ENCODE measurements around the gene CTTNBP2NL. TPM values are rescaled to one million over a fixed set of nuclear protein-coding genes. Genes with fewer than 3 reads are reported as not detected.
A peak's percentile ranks its signal among the peaks of the same experiment; 100 is the strongest.

The CTTNBP2NL gene
- total RNA-seq, 1 donor: 32.2 TPM

DNA sequence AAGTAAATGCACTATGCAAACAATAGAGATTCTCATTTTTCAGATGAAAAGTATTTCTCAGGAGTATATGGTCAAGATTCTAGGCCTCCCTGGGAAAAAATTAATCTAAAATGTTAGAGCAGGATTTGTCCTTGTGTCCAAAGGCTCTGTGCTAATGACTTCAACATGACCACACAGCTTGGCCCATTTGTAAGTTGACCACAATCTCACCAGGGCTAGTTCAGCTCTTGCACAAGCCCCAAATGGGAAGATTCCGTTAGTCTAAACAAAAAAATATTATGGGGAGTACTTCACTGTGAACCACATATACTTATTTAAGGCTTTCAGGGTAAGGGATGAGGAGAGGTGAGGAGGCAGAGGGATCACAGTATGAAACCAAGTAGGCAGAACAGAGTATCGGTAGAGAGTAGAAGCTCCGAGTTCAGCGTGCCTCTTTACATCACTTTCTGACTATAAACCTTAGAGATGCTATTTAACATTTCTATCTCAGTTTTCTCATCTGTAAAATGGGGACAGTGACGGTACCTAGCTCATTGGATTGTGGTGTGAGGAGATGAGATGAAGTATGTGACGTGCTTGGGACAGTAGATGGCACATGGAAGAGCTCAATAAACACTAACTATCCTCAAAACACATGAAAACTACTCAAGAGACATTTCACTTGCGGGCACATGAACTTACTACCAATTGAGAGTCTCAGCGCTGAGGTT, 37.8 kb upstream of the CTTNBP2NL start:
- no peak overlapping the region for H3K4me3 ChIP-seq (ENCODE audit: insufficient read depth, low read length)
- no peak overlapping the region for H3K27ac ChIP-seq (ENCODE audit: low read depth, low read length)
- TF ChIP-seq, protein P1, sequence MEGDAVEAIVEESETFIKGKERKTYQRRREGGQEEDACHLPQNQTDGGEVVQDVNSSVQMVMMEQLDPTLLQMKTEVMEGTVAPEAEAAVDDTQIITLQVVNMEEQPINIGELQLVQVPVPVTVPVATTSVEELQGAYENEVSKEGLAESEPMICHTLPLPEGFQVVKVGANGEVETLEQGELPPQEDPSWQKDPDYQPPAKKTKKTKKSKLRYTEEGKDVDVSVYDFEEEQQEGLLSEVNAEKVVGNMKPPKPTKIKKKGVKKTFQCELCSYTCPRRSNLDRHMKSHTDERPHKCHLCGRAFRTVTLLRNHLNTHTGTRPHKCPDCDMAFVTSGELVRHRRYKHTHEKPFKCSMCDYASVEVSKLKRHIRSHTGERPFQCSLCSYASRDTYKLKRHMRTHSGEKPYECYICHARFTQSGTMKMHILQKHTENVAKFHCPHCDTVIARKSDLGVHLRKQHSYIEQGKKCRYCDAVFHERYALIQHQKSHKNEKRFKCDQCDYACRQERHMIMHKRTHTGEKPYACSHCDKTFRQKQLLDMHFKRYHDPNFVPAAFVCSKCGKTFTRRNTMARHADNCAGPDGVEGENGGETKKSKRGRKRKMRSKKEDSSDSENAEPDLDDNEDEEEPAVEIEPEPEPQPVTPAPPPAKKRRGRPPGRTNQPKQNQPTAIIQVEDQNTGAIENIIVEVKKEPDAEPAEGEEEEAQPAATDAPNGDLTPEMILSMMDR (IDR thresholded peaks at IDR 0.05; ENCODE audit: extremely low read depth, low read depth, low read length): no peak
- no peaks in the 10 kb centered on the region for H3K9me3 ChIP-seq (ENCODE audit: low read depth, low read length)
- H3K4me1 ChIP-seq (ENCODE audit: insufficient read depth, low read length): peaks cover 20% of the 10 kb centered on the region
- no peak overlapping the region for H2AFZ ChIP-seq (ENCODE audit: low read length)
- no peaks in the 10 kb centered on the region for H3K36me3 ChIP-seq (ENCODE audit: insufficient read depth, low read length)
- DNase-seq (ENCODE audit: insufficient read length, low spot score, missing footprints): no peak
- H3K79me2 ChIP-seq (ENCODE audit: insufficient read depth, low read length): no peaks in the 10 kb centered on the region
- no peak overlapping the region for H3K4me2 ChIP-seq (ENCODE audit: insufficient read depth, low read length)
- peaks cover 25% of the 10 kb centered on the region for H3K27me3 ChIP-seq (ENCODE audit: insufficient read depth, low read length)
- no peaks in the 10 kb centered on the region for H4K20me1 ChIP-seq (ENCODE audit: insufficient read depth, low read length)

DNA sequence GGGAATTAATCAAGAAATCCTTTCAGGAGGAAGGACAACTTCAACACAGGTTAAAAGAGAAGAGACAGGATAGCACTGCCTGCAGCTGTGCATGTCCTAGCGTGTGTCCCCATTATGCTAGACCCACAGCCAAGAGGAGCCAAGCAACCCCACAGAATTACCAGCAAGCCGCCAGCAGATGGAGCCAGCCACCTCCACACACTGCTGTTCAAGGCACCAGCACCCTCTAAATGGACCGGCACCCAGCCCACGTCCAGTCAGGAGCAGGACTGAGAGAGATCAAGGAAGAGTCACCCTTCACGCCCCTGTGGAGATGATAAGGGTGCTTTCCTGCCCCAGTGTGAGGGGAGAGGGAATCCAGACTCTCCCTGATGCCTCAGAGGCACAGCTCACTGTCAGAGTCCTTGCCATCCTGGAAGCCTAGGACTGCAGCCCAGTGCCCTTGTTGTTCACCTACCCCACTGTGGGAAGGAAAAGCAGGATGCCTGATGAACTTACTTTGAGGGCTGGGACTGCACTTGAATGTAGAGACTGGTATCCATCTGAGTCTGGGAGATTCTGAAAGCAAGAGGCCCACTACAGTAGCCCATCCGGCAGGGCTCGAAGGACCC, 37.1 kb upstream of the CTTNBP2NL start:
- Histone ChIP-seq H3K36me3 (ENCODE audit: insufficient read depth, low read length) (no peaks in the 10 kb centered on the region), H4K20me1 (ENCODE audit: insufficient read depth, low read length) (no peaks in the 10 kb centered on the region), H3K9me3 (ENCODE audit: low read depth, low read length) (no peaks in the 10 kb centered on the region), H3K27me3 (ENCODE audit: insufficient read depth, low read length) (peaks cover 25% of the 10 kb centered on the region), H2AFZ (ENCODE audit: low read length) (peak overlapping the region; percentile 70), H3K4me1 (ENCODE audit: insufficient read depth, low read length) (peaks cover 20% of the 10 kb centered on the region), H3K79me2 (ENCODE audit: insufficient read depth, low read length) (no peaks in the 10 kb centered on the region), H3K4me3 (ENCODE audit: insufficient read depth, low read length) (no peak overlapping the region), H3K27ac (ENCODE audit: low read depth, low read length) (no peak overlapping the region), H3K4me2 (ENCODE audit: insufficient read depth, low read length) (peak overlapping the region; percentile 32)
- peak; percentile 51 for DNase-seq (ENCODE audit: insufficient read length, low spot score, missing footprints)
- TF ChIP-seq, protein P1 (IDR thresholded peaks at IDR 0.05; ENCODE audit: extremely low read depth, low read depth, low read length): peak; percentile 91

DNA sequence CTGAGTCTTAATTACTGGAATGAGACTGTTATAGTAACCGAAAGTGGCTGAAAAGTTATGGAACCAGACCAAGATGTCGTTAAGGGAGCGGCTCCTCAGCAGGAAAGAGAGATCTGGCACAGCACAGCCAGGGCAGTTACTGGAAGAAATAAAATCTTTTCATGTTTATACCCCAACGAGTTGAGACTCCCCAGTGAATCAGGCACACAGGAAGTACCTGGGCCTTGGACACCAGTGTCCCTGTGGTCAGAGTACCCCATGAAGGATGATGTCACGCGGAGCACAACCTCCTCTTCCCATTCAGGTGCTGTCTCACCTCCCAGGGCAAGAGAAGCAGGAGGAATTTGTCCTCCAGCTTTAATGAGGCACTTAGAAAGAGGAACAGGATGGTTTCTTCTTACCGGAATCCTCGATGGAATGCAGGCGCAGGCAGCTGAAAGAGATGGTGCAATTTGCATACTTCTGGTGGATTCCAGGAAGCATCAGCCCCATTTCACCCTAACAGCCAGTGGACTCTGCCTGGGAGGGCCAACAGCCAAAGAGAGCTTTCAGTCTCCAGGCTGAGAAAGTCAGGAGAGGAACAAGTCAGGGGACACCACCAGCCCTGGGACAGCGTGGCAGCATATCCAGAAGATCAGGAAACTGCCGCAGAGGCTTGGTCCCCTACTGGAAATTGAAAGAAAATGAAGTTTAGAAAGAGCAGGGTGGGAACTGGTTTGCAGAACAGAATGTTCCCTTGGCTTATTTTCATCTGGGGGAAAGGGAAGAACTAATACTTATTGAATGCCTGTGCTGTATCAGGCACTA, 35.9 kb upstream of the CTTNBP2NL start:
- peak overlapping the region; percentile 49 for H3K27ac ChIP-seq (ENCODE audit: low read depth, low read length)
- H3K4me2 ChIP-seq (ENCODE audit: insufficient read depth, low read length): peak overlapping the region; percentile 73
- no peaks in the 10 kb centered on the region for H3K9me3 ChIP-seq (ENCODE audit: low read depth, low read length)
- TF ChIP-seq, protein P1 (IDR thresholded peaks at IDR 0.05; ENCODE audit: extremely low read depth, low read depth, low read length): no peak
- no peaks in the 10 kb centered on the region for H3K79me2 ChIP-seq (ENCODE audit: insufficient read depth, low read length)
- H4K20me1 ChIP-seq (ENCODE audit: insufficient read depth, low read length): no peaks in the 10 kb centered on the region
- H3K36me3 ChIP-seq (ENCODE audit: insufficient read depth, low read length): no peaks in the 10 kb centered on the region
- peak; percentile 65 for DNase-seq (ENCODE audit: insufficient read length, low spot score, missing footprints)
- peaks cover 21% of the 10 kb centered on the region for H3K27me3 ChIP-seq (ENCODE audit: insufficient read depth, low read length)
- peaks cover 20% of the 10 kb centered on the region for H3K4me1 ChIP-seq (ENCODE audit: insufficient read depth, low read length)
- peak overlapping the region; percentile 41 for H3K4me3 ChIP-seq (ENCODE audit: insufficient read depth, low read length)
- peak overlapping the region; percentile 81 for H2AFZ ChIP-seq (ENCODE audit: low read length)

DNA sequence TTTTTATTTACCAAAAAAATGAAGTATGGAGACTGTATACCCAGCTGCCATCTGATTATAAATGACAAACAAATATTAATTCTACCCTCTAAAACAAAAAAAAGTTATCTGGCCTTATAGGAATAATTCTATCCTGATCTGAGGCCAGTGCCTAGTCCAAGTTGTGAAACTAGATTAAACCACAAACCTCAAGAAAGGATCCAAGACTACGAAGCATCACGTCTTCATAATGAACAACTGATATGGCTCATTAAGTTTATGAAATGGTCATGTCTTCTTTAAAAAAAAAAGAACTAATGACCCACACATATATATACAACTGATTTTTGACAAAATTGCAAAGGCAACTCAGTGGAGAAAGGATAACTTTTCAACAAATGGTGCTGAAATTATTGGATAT, 32.4 kb upstream of the CTTNBP2NL start:
- no peak for DNase-seq (ENCODE audit: insufficient read length, low spot score, missing footprints)
- TF ChIP-seq, protein P1 (IDR thresholded peaks at IDR 0.05; ENCODE audit: extremely low read depth, low read depth, low read length): no peak
- Histone ChIP-seq H4K20me1 (ENCODE audit: insufficient read depth, low read length) (no peaks in the 10 kb centered on the region), H3K36me3 (ENCODE audit: insufficient read depth, low read length) (no peaks in the 10 kb centered on the region), H3K27me3 (ENCODE audit: insufficient read depth, low read length) (peaks cover 14% of the 10 kb centered on the region), H2AFZ (ENCODE audit: low read length) (no peak overlapping the region), H3K79me2 (ENCODE audit: insufficient read depth, low read length) (no peaks in the 10 kb centered on the region), H3K27ac (ENCODE audit: low read depth, low read length) (no peak overlapping the region), H3K4me2 (ENCODE audit: insufficient read depth, low read length) (no peak overlapping the region), H3K4me1 (ENCODE audit: insufficient read depth, low read length) (peaks cover 20% of the 10 kb centered on the region), H3K4me3 (ENCODE audit: insufficient read depth, low read length) (no peak overlapping the region), H3K9me3 (ENCODE audit: low read depth, low read length) (no peaks in the 10 kb centered on the region)
